Measurements from ENCODE around the gene CCDC93.

Gene CCDC93

GRCh38 chr2:117952228-117952627 lies 61.6 kb downstream of the CCDC93 start:
- H3K27me3 Mint-ChIP-seq (ENCODE audit: low read depth, poor library complexity) = no peaks in the 10 kb centered on the region
- no peak for TF ChIP-seq CTCF (IDR thresholded peaks at IDR 0.05)
- H3K27ac Mint-ChIP-seq = no peak overlapping the region
- no peaks in the 10 kb centered on the region for H3K9me3 Mint-ChIP-seq
- H3K36me3 Mint-ChIP-seq (ENCODE audit: low read depth) = peaks cover 58% of the 10 kb centered on the region
- peaks cover 5% of the 10 kb centered on the region for H3K4me1 Mint-ChIP-seq
- no peak overlapping the region for H3K4me3 Mint-ChIP-seq
- DNase-seq = no peak

DNA sequence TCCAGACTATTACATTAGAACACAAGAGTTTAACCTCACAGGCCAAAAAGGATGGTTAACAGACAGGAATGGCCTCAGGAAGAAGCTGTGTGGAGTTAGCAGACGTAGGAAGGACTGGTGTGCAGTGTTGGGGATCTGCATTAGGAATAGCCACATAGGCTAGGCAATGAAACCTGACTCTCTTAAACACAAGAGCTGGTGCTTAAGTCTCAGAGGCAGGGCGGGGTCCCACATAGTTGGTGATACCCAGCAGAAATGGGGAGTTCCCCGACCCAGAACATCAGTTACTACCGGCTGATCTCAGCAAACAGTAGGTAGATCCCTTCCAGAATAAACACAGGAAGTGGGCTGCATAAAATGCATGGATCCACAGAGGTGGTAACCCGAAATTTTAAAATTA lies 64.1 kb downstream of the CCDC93 start:
- Mint-ChIP-seq H3K4me3 (no peak overlapping the region), H3K36me3 (ENCODE audit: low read depth) (peaks cover 66% of the 10 kb centered on the region), H3K4me1 (peaks cover 5% of the 10 kb centered on the region), H3K27ac (no peak overlapping the region), H3K27me3 (ENCODE audit: low read depth, poor library complexity) (no peaks in the 10 kb centered on the region), H3K9me3 (no peaks in the 10 kb centered on the region)
- no peak for TF ChIP-seq CTCF (IDR thresholded peaks at IDR 0.05)
- no peak for DNase-seq

DNA sequence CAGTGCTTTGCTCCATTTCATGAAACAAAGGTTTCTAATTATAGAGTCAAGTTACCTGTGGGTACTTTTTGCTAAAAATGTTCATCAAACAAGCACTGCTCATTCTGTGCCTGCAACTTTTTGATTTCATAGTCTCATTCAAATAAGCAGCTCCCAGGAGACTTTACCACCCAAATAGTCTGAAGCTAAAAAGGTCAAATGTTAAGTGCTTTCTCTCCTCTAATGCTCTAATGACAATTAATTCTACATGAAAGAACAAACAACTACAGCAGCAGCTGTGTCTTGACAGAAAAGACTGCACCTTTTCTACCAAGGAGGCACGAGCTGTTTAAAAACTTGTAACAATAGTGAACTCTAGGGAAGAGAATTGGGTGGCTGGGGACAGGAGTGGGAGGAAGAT lies 65.3 kb downstream of the CCDC93 start:
- H3K9me3 Mint-ChIP-seq = no peaks in the 10 kb centered on the region
- peaks cover 5% of the 10 kb centered on the region for H3K4me1 Mint-ChIP-seq
- TF ChIP-seq CTCF (IDR thresholded peaks at IDR 0.05) = no peak

DNA sequence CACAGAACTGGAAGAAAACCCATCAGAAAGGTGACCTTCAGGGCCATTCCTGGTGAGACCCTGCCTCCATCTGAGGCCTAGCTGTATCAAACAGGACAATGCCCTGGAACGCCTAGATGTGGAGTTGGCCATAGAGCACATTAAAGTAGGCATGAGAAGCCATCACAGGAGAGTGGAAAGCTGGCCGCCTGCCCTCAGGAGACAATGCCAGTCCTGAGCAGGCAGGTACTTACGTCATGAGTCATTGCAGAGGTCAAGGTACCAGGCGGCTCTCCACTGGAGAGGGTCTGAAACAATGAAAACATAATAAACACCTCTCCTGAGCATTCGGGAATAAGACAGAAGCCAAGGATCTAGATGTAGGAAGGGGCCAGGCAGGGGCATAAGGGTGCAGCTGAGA lies 68.6 kb downstream of the CCDC93 start:
- no peak for DNase-seq
- TF ChIP-seq CTCF (IDR thresholded peaks at IDR 0.05) = no peak
- no peaks in the 10 kb centered on the region for H3K27me3 Mint-ChIP-seq (ENCODE audit: low read depth, poor library complexity)
- peaks cover 40% of the 10 kb centered on the region for H3K36me3 Mint-ChIP-seq (ENCODE audit: low read depth)
- H3K27ac Mint-ChIP-seq = no peak overlapping the region
- no peaks in the 10 kb centered on the region for H3K9me3 Mint-ChIP-seq
- no peak overlapping the region for H3K4me3 Mint-ChIP-seq
- H3K4me1 Mint-ChIP-seq = peaks cover 5% of the 10 kb centered on the region

More for the DNA sequence above, 65.3 kb downstream of the CCDC93 start:
- Mint-ChIP-seq H3K27me3 (ENCODE audit: low read depth, poor library complexity) (no peaks in the 10 kb centered on the region), H3K27ac (no peak overlapping the region), H3K36me3 (ENCODE audit: low read depth) (peaks cover 54% of the 10 kb centered on the region), H3K4me3 (no peak overlapping the region)
- DNase-seq = no peak

DNA sequence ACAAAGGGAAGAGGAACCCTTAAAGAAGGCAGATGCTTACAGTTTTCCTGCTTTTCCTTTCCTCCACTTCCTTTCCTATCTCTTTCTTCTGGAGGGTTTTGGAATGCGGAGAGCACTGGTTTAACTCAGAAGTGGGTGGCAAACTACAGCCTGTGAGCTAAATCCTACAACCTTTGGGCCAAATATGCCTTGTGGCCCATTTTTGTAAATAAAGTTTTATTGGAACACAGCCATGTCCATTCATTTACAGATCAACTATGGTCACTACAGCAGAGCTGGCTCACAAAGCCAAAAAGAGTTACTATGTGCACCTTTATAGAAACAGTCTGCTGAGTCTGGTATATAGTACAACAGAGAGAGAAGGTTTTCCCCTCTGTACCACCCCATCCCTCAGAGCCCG lies 69.1 kb downstream of the CCDC93 start:
- H3K36me3 Mint-ChIP-seq (ENCODE audit: low read depth) = peaks cover 45% of the 10 kb centered on the region
- H3K27ac Mint-ChIP-seq = no peak overlapping the region
- no peak for TF ChIP-seq CTCF (IDR thresholded peaks at IDR 0.05)
- H3K4me1 Mint-ChIP-seq = peaks cover 1% of the 10 kb centered on the region
- no peaks in the 10 kb centered on the region for H3K27me3 Mint-ChIP-seq (ENCODE audit: low read depth, poor library complexity)
- H3K4me3 Mint-ChIP-seq = no peak overlapping the region
- H3K9me3 Mint-ChIP-seq = no peaks in the 10 kb centered on the region
- DNase-seq = no peak

DNA sequence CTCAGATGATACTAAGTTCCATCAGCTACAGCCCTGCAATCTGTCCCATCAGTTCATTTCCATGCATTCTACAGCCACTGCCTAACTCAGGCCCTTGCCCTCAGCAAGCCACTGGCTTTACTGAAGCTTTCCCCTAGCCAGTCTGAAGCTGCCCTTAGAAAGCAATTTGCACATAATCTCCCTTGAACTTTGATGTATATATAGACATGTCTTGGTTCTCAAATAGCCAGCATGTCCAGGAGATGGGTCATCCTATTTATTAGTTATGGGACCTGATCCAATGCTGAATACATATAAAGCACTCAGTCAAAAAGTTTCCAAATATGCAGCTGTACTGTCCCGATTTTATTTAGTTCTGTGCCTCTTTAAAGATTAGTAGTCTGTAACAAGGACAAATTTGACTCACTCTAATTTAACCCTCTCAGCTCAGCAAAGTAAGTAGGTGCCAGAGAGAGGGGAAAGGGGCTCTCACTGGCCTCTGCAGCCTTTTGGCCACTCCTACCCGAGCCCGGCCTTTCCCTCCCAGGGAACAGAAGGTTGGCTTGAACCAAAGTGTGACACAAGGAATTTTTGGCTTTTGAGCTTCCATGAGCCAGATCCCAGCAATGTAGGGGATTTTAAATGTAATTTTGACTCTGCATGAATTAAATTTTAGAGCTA lies 70.7 kb downstream of the CCDC93 start:
- no peak for DNase-seq
- no peaks in the 10 kb centered on the region for H3K27me3 Mint-ChIP-seq (ENCODE audit: low read depth, poor library complexity)
- H3K4me3 Mint-ChIP-seq = no peak overlapping the region
- peak overlapping the region; percentile 25 for H3K27ac Mint-ChIP-seq
- no peak for TF ChIP-seq CTCF (IDR thresholded peaks at IDR 0.05)
- H3K4me1 Mint-ChIP-seq = no peaks in the 10 kb centered on the region
- peaks cover 48% of the 10 kb centered on the region for H3K36me3 Mint-ChIP-seq (ENCODE audit: low read depth)
- no peaks in the 10 kb centered on the region for H3K9me3 Mint-ChIP-seq

Data from nephron progenitor cell (in vitro differentiated cells).